NCI-H1092 (cell line): ENCODE results near the gene SPTBN1.

Experiments used
- DNase-seq: peaks from one replicate; lab custom pipeline; 2025; lab: John Stamatoyannopoulos, UW

The SPTBN1 gene

GRCh38 chr2:54632733-54633692 lies 176.9 kb downstream of the SPTBN1 start:
- no peak for DNase-seq

- DNase-seq, result no peak
Observed at GRCh38 chr2:54634021-54634420, 177.9 kb downstream of the SPTBN1 start.

- no peak for DNase-seq
Observed at GRCh38 chr2:54634564-54635511, 178.7 kb downstream of the SPTBN1 start.

GRCh38 chr2:54635554-54636152 lies 179.5 kb downstream of the SPTBN1 start:
- no peak for DNase-seq

- no peak for DNase-seq
Observed at GRCh38 chr2:54636415-54637139, 180.4 kb downstream of the SPTBN1 start.

- no peak for DNase-seq
Observed at GRCh38 chr2:54638103-54638502, 182.0 kb downstream of the SPTBN1 start.

GRCh38 chr2:54638774-54639187 lies 182.7 kb downstream of the SPTBN1 start:
- no peak for DNase-seq

GRCh38 chr2:54639609-54640008 lies 183.5 kb downstream of the SPTBN1 start:
- no peak for DNase-seq

GRCh38 chr2:54640834-54641540 lies 184.9 kb downstream of the SPTBN1 start:
- no peak for DNase-seq

GRCh38 chr2:54641988-54642387 lies 185.9 kb downstream of the SPTBN1 start:
- DNase-seq, result no peak

- no peak for DNase-seq
Observed at GRCh38 chr2:54642677-54643430, 186.7 kb downstream of the SPTBN1 start.

- DNase-seq, result no peak
Observed at GRCh38 chr2:54644236-54644635, 188.1 kb downstream of the SPTBN1 start.

GRCh38 chr2:54646170-54646927 lies 190.2 kb downstream of the SPTBN1 start:
- DNase-seq, result no peak

GRCh38 chr2:54648256-54648655 lies 192.1 kb downstream of the SPTBN1 start:
- DNase-seq, result no peak

GRCh38 chr2:54649191-54649590 lies 193.1 kb downstream of the SPTBN1 start:
- no peak for DNase-seq

GRCh38 chr2:54649633-54650032 lies 193.5 kb downstream of the SPTBN1 start:
- DNase-seq, result no peak

GRCh38 chr2:54650612-54651011 lies 194.5 kb downstream of the SPTBN1 start:
- no peak for DNase-seq

GRCh38 chr2:54651291-54651690 lies 195.2 kb downstream of the SPTBN1 start:
- no peak for DNase-seq

- DNase-seq, result no peak
Observed at GRCh38 chr2:54652540-54652939, 196.4 kb downstream of the SPTBN1 start.
